HG03039 (cell line): ENCODE measurements around the gene PIP5K1B.
"Not testable (repeated sequence)": the region's sequence is repeated elsewhere in the genome, so short reads cannot be mapped to it uniquely, and the experiment has no call there.

Experiments used
- ATAC-seq: cut with Tn5 transposase; IDR thresholded peaks from one replicate; pipeline ENCODE4 v1.9.1; 2021; ENCODE audit warnings: mild to moderate bottlenecking, moderate library complexity; ENCODE audit not compliant: unreplicated experiment

PIP5K1B gene, protein sequence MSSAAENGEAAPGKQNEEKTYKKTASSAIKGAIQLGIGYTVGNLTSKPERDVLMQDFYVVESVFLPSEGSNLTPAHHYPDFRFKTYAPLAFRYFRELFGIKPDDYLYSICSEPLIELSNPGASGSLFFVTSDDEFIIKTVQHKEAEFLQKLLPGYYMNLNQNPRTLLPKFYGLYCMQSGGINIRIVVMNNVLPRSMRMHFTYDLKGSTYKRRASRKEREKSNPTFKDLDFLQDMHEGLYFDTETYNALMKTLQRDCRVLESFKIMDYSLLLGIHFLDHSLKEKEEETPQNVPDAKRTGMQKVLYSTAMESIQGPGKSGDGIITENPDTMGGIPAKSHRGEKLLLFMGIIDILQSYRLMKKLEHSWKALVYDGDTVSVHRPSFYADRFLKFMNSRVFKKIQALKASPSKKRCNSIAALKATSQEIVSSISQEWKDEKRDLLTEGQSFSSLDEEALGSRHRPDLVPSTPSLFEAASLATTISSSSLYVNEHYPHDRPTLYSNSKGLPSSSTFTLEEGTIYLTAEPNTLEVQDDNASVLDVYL

GRCh38 chr9:68704814-68705530 is at the start of gene PIP5K1B:
TSS of gene PIP5K1B (plus strand) at chr9:68705240. CDS start at chr9:68822615, 117,375 bp downstream.
- ATAC-seq = peak; percentile 63

DNA sequence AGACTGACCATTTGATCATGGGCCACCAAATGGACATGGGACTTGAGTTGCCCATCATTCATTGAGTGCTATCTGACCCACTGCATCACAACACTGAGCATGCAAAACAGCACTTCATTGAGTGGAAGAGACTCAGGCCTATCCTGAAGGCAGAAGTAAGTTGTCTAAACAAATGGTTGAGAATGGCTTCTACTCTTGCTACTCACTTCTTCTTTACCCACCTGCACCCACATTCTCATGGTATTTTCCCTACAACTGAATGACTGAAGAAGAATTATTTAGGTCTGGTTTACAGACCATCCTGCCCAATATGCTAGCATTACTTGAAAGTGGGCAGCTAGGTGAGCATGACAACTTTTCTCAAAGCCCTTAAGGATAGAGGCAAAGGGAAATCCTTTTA is 41.0 kb upstream of the PIP5K1B start:
- no peak for ATAC-seq

DNA sequence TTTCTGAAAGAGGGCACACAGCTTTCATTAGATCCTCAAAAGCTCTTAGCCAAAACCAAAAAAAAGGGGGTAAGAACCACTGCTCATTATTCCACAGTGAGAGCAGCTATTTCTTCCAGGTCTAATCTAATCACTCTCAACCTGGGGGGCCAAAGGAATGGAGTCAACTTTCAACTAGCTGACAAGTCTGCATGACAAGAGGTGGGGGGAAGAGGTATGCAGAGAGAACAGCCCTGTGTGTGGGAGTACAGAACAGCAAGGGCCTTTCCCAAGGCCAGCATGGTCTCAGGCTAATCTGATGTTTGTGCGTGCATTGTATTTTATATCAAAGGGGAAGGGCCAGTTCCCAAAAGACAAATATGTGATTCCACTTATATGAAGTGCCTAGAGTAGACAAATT is 36.9 kb upstream of the PIP5K1B start:
- ATAC-seq = no peak

DNA sequence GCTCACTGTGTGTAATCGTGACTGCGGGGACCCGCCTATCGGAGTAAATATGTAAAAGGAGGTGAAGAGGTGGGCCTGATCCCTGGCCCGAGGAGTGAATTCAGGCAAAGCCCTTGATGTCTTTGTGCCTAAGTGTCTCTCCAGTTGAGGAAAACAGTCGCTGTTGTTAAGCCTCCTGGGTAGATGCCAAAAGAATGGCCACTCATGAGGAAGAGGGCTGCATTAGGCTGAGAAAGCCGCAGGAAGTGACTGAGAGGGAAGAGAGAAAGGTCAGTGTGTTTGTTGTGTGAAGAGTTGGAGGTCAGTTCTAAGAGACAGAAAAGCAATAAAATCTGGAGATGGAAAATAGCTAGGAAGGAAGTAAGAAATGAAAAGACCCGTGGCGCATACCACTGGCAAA is 35.8 kb upstream of the PIP5K1B start:
- ATAC-seq = no peak

- ATAC-seq = no peak
Observed at GRCh38 chr9:68672215-68672614, 32.8 kb upstream of the PIP5K1B start.

DNA sequence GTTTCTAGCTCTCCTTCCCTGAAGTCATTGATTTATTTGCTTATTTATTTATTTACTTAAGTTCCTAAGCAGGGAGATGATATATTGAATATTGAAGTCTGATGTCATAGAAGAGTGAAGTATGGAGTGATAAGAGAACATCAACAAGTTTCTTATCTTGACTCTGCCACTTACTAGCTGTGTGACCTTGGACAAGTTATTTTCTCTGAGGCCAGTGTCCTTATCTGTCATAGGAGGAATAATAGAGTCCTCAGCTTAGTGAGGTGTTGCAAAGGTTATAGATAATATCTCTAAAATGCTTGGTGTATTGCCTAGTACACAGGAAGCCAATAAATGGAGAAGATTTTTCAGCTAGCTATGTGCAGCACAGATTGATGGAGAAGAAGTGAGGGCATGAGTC is 32.4 kb upstream of the PIP5K1B start:
- ATAC-seq = no peak

- no peak for ATAC-seq
Observed at GRCh38 chr9:68678430-68678829, 26.6 kb upstream of the PIP5K1B start.

DNA sequence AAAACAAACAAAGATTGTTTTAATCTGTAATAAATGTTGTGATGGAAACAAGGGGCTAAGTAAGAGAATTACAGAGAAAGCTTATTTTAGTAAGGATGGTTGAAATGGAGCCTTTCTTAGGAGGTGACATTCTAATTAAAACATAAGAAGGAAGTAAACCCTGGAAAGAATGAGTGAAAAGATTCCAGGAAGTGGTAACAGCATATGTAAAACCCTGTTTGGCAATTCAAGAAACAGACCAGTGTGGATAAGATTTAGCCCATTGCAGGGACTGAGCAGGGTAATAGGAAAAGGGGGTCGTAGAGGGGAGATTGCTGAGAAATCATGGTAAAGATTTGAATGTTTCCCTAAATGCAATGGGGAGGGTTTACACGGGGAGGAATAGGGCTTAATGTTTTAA is 21.6 kb upstream of the PIP5K1B start:
- ATAC-seq = no peak

DNA sequence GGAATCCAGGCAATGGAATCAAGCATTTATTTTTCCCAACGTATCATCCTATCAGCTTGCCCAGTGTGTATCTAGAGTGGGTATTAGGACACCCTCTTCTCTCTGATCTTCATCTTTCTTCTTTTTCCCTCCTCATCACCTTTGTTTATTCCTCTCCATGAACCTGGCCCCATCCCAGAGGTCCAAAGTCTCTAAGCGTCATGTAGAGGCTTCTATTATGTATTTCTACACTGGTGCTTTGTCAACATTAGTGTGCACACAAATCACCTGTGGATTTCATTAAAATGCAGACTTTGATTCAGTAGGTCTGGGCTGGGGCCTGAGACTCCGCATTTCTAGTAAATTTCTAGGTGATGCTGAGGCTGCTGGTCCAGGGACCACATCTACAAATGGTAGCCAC is 19.8 kb upstream of the PIP5K1B start:
- no peak for ATAC-seq

DNA sequence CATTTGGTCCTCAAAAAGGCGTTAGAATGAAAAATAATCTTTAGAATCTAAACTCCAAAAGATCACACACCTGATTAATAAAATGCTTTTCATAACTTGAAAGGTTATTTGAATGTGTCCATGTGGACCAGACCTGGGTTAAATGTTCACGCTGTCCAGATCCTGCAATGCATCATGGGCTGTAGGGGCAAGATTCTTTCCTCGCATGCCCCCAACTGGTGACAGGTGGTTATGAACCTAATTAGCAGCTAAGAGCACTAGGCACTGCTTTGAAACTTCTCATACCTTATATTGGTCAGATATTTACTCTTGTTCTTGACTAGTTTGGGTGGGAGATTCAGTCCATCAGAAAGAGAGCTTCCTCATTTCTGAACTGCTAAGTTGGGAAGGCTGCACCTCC is 19.3 kb upstream of the PIP5K1B start:
- peak; percentile 74 for ATAC-seq

GRCh38 chr9:68690088-68690487 is 15.0 kb upstream of the PIP5K1B start:
- no peak for ATAC-seq

DNA sequence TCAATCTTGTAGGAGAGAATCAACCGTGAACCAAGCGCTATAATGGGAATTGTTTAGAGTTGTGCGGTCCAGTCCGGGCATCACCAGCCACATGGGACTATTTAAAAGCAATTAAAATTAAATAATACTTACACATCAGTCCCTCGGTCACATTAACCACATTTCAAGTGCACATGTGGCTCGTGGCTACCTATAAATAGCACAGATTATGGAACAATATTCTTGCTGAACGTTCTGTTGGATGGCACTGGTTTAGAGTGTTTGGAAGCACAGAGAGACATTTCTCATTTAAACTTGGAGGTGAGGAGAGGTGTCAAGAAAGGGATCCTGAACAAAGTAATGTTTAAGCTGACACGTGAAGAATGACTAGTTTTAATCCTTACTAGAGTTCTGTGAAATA is 12.5 kb upstream of the PIP5K1B start:
- ATAC-seq = no peak

GRCh38 chr9:68694125-68694524 is 10.9 kb upstream of the PIP5K1B start:
- ATAC-seq = no peak

DNA sequence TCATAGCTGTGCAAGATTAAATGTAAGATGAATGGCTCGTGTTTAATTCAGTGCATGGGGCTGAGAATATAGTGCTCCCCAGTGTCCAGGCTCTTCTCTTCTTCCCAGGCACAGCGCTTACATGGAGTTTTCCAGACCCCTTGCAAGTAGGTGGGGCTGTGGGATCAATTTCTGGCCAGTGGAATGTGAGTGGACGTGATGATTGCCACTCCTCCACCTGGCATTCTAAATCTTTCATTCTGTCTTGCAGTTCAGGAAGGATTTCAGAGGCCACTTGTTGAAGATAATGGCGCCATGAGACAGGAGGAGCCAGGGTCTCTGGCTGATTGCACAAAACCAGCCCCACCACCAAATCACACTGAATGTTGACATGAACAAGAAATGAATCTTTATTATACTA is 7.2 kb upstream of the PIP5K1B start:
- ATAC-seq = no peak

DNA sequence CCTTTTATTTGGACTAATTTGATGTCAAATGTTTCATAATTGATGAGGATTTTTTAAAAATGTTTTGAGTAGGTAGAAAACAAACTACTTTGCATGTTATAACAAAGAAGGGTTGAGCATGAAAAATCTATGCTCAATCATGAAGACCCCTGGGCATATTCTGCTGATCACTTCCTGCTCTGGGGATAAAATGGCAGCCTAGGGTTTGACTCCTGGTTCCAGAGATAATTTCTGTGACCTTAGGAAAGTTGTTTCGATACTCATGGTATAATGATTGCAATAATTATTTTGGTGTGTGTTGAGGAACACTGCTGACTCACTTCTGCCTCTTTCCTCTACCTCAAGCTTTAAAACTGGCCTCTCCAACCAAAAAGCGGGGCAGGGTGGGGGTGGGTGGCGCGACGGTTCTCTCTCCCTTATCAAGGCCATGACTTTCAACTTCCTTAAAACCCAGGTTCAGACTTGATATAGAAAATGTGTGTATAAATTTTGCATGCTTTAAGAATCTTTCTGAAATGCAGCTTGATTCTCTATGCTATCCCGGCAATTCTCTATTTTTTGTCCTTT is 6.0 kb upstream of the PIP5K1B start:
- ATAC-seq = no peak

GRCh38 chr9:68699625-68700024 is 5.4 kb upstream of the PIP5K1B start:
- ATAC-seq = not testable (repeated sequence)

DNA sequence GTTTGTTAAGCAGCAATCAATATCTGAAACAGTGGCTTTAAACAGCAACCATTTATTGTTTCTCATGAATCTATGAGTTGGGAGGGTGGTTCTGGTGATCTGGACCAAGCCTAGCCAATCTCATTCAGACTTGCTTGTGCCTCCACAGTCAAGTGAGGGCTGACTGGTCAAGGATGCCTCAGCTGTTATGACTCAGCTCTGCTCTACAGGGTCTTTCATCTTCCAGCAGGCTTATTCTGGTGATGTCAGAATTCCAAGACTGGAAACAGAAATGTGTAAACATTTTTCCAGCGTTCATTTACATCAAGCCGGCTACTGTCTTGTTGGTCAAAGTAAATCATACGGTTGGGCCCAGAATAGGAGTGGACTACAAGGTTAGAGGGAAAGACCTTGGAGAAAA is 2.5 kb upstream of the PIP5K1B start:
- no peak for ATAC-seq

GRCh38 chr9:68703672-68704071 is 1.4 kb upstream of the PIP5K1B start:
- no peak for ATAC-seq

DNA sequence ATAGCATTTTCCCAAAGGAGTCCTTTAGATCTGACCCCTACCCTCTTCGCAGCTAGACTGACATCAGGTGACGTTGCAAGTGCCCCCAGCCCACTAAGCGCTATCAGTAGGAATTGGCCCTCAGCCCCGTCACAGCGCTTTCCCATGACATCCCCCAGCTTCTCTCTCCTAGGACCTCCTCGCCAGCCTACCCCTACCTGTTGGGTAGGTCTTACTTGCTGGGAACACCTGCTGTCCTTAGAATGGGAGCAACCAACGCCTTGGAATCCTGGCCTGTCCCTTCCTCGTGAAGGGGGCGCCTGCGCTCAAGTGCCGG is 584 bp upstream of the PIP5K1B start:
- no peak for ATAC-seq

DNA sequence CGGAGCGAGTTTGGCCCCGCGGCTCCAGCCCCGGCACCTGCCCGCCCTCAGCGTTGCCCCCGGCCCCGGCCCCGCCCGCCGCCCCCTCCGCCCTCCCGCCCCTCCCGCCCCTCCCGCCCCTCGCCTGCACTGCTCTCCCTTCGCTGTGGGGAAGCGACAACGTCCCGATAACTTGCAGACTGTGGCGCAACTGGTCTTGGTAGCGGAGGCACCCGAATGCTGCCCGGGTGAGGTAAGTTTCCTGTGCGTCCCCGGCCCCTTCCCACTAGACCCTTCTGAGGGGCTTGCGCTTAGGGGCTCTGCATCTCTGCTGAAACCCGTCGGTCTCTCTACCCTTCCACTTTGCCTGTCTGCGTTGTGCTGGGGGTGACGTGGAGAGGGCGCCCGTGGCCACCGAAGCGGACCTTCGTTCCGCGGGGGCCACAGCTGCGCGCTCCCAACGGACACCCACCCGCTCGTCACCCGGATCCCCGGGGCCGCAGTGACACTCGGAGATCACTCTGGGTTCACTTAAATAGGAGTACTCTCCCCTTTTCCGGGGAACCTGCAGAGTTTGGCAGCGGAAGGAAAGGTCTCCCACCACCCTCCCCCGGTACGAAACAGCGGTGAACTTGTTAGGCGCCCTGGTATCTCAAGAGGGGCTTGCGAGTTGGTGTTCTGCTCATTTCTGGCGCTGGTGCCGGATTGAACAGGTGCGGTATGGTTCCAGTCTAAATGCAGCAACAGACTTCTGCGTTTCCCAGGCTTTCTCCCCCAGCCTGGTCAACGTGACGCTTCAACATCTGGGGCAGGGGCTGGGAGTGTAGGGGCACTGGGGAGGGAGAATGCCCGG is 707 bp downstream of the PIP5K1B start:
- no peak for ATAC-seq
